HepG2 (cell line): ENCODE measurements around the gene VGF. TPM values are rescaled to one million over a fixed set of nuclear protein-coding genes. Genes with fewer than 3 reads are reported as not detected.

ENCODE experiments used
- KAT7 ChIP-seq: IDR thresholded peaks from 2 replicates; pipeline ENCODE4 v1.6.1; 2018; ENCODE audit warnings: borderline replicate concordance, missing compliant biosample characterization
- MED1 ChIP-seq: sonication (generic); formaldehyde crosslinking; IDR thresholded peaks from 2 replicates; pipeline ENCODE4 v1.4.0; 2020; ENCODE audit warnings: missing genetic modification reagents
- PAX8 ChIP-seq: sonication (generic); formaldehyde crosslinking; IDR thresholded peaks from 2 replicates; pipeline ENCODE4 v1.8.0; 2022; ENCODE audit warnings: mild to moderate bottlenecking, missing genetic modification reagents, borderline replicate concordance
- PCBP1 ChIP-seq: fragments of 200-400 bp; formaldehyde crosslinking; IDR thresholded peaks from 2 replicates; pipeline ENCODE4 v1.6.1; 2017; ENCODE audit warnings: mild to moderate bottlenecking, low read depth, low read length, borderline replicate concordance
- PHB2 ChIP-seq: fragments of 450-650 bp; IDR thresholded peaks from 2 replicates; pipeline ENCODE4 v1.6.1; 2018; ENCODE audit not compliant: partially characterized antibody
- SNRNP70 ChIP-seq: fragments of 200-400 bp; formaldehyde crosslinking; IDR thresholded peaks from 2 replicates; pipeline ENCODE4 v1.6.1; 2017; ENCODE audit warnings: mild to moderate bottlenecking, low read depth, low read length, moderate library complexity
- ZZZ3 ChIP-seq: sonication (generic); formaldehyde crosslinking; IDR thresholded peaks from 2 replicates; pipeline ENCODE4 v1.4.0; 2020; ENCODE audit warnings: missing genetic modification reagents, mild to moderate bottlenecking, borderline replicate concordance
- polyA plus RNA-seq, 8 experiments: library from polyadenylated mRNA; depleted of rRNA in 3 of 8; stranded (reverse) in 7 of 8; unstranded in 1 of 8; fragments of >200 nt; fragmentation: Illumina TruSeq in 4 of 8; extraction: Trizol in 4 of 8; gene quantifications; 2 replicates each; pipeline versions ENCODE4 v1.2.1 to v1.2.3, GENCODE V29; 2011 to 2016; ENCODE audit warnings: low read depth in 4 of 8, missing spikeins in 1 of 8, mixed read lengths in 1 of 8; ENCODE audit not compliant: insufficient read depth in 1 of 8
- total RNA-seq, 5 experiments: library from RNA; depleted of rRNA; stranded (reverse); fragments of >200 nt; fragmentation: Illumina TruSeq; extraction: Trizol; gene quantifications; 2 replicates each; pipeline ENCODE4 v1.2.3, GENCODE V29; 2016; ENCODE audit warnings: low read depth in 1 of 5
- TF ChIP-seq, protein P1 (sequence below): sonication (generic); formaldehyde crosslinking; IDR thresholded peaks from 2 replicates; pipeline ENCODE4 v1.4.0; 2020; ENCODE audit warnings: missing genetic modification reagents, borderline replicate concordance
- TF ChIP-seq, protein P2 (sequence below): sonication (generic); formaldehyde crosslinking; IDR thresholded peaks from 2 replicates; pipeline ENCODE4 v1.4.0; 2020; ENCODE audit warnings: missing genetic modification reagents, borderline replicate concordance
- TF ChIP-seq, protein P3 (sequence below): sonication (generic); formaldehyde crosslinking; IDR thresholded peaks from 2 replicates; pipeline ENCODE4 v1.5.0; 2020; ENCODE audit warnings: missing genetic modification reagents
- TF ChIP-seq, protein P4 (sequence below): IDR thresholded peaks from 2 replicates; pipeline ENCODE4 v1.6.1; 2016; ENCODE audit warnings: control low read depth
- TF ChIP-seq, protein P5 (sequence below): sonication (generic); formaldehyde crosslinking; IDR thresholded peaks from 2 replicates; pipeline ENCODE4 v1.5.0; 2020; ENCODE audit warnings: mild to moderate bottlenecking, missing genetic modification reagents
- TF ChIP-seq, protein P6 (sequence below), 2 experiments: sonication (generic) in 1 of 2; formaldehyde crosslinking in 1 of 2; IDR thresholded peaks; 2 replicates each; pipeline versions ENCODE4 v1.5.1 to v1.6.1; 2011 to 2020; ENCODE audit warnings: borderline replicate concordance in 1 of 2, low read depth in 1 of 2, low read length in 1 of 2, mild to moderate bottlenecking in 1 of 2, missing genetic modification reagents in 1 of 2, moderate library complexity in 1 of 2
- TF ChIP-seq, protein P7 (sequence below): sonication (generic); formaldehyde crosslinking; IDR thresholded peaks from 2 replicates; pipeline ENCODE4 v1.5.0; 2020; ENCODE audit warnings: missing genetic modification reagents, mild to moderate bottlenecking, borderline replicate concordance

The VGF gene
- total and polyA plus RNA-seq, 2 of the 13 experiments (the other 11 are each of a cell fraction or from before 2014, with no cell fraction given) = 0.12 to 0.46 TPM

DNA sequence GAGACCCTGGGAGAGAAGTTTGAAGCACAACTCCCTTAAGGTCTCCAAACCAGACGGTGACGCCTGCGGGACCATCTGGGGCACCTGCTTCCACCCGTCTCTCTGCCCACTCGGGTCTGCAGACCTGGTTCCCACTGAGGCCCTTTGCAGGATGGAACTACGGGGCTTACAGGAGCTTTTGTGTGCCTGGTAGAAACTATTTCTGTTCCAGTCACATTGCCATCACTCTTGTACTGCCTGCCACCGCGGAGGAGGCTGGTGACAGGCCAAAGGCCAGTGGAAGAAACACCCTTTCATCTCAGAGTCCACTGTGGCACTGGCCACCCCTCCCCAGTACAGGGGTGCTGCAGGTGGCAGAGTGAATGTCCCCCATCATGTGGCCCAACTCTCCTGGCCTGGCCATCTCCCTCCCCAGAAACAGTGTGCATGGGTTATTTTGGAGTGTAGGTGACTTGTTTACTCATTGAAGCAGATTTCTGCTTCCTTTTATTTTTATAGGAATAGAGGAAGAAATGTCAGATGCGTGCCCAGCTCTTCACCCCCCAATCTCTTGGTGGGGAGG, 27.6 kb downstream of the VGF start (continued):
- TF ChIP-seq, protein P1, sequence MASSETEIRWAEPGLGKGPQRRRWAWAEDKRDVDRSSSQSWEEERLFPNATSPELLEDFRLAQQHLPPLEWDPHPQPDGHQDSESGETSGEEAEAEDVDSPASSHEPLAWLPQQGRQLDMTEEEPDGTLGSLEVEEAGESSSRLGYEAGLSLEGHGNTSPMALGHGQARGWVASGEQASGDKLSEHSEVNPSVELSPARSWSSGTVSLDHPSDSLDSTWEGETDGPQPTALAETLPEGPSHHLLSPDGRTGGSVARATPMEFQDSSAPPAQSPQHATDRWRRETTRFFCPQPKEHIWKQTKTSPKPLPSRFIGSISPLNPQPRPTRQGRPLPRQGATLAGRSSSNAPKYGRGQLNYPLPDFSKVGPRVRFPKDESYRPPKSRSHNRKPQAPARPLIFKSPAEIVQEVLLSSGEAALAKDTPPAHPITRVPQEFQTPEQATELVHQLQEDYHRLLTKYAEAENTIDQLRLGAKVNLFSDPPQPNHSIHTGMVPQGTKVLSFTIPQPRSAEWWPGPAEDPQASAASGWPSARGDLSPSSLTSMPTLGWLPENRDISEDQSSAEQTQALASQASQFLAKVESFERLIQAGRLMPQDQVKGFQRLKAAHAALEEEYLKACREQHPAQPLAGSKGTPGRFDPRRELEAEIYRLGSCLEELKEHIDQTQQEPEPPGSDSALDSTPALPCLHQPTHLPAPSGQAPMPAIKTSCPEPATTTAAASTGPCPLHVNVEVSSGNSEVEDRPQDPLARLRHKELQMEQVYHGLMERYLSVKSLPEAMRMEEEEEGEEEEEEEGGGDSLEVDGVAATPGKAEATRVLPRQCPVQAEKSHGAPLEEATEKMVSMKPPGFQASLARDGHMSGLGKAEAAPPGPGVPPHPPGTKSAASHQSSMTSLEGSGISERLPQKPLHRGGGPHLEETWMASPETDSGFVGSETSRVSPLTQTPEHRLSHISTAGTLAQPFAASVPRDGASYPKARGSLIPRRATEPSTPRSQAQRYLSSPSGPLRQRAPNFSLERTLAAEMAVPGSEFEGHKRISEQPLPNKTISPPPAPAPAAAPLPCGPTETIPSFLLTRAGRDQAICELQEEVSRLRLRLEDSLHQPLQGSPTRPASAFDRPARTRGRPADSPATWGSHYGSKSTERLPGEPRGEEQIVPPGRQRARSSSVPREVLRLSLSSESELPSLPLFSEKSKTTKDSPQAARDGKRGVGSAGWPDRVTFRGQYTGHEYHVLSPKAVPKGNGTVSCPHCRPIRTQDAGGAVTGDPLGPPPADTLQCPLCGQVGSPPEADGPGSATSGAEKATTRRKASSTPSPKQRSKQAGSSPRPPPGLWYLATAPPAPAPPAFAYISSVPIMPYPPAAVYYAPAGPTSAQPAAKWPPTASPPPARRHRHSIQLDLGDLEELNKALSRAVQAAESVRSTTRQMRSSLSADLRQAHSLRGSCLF (CRISPR knock-in tag) = no peak
- TF ChIP-seq MED1 (CRISPR knock-in tag) = no peak; the same call in 1 of the 2 replicates
- TF ChIP-seq PCBP1 = no peak
- TF ChIP-seq PHB2 = no peak
- TF ChIP-seq, protein P2, sequence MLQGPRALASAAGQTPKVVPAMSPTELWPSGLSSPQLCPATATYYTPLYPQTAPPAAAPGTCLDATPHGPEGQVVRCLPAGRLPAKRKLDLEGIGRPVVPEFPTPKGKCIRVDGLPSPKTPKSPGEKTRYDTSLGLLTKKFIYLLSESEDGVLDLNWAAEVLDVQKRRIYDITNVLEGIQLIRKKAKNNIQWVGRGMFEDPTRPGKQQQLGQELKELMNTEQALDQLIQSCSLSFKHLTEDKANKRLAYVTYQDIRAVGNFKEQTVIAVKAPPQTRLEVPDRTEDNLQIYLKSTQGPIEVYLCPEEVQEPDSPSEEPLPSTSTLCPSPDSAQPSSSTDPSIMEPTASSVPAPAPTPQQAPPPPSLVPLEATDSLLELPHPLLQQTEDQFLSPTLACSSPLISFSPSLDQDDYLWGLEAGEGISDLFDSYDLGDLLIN (CRISPR knock-in tag) = no peak
- no peak for TF ChIP-seq SNRNP70
- TF ChIP-seq, protein P3, sequence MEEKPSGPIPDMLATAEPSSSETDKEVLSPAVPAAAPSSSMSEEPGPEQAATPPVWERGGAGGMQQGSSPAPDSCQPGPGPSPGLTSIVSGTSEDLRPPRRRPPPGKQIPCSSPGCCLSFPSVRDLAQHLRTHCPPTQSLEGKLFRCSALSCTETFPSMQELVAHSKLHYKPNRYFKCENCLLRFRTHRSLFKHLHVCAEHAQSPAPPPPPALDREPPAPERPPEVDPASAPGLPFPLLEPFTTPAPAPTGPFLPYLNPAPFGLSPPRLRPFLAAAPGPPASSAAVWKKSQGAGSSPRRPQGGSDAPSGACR = no peak
- TF ChIP-seq, protein P4, sequence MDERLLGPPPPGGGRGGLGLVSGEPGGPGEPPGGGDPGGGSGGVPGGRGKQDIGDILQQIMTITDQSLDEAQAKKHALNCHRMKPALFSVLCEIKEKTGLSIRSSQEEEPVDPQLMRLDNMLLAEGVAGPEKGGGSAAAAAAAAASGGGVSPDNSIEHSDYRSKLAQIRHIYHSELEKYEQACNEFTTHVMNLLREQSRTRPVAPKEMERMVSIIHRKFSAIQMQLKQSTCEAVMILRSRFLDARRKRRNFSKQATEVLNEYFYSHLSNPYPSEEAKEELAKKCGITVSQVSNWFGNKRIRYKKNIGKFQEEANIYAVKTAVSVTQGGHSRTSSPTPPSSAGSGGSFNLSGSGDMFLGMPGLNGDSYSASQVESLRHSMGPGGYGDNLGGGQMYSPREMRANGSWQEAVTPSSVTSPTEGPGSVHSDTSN (CRISPR knock-in tag) = no peak
- TF ChIP-seq KAT7 (CRISPR knock-in tag) = no peak
- 0 out of 2 replicates have a peak, but pooled peaks have one; percentile 31 for TF ChIP-seq ZZZ3 (CRISPR knock-in tag)
- TF ChIP-seq PAX8 = no peak
- TF ChIP-seq, protein P5, sequence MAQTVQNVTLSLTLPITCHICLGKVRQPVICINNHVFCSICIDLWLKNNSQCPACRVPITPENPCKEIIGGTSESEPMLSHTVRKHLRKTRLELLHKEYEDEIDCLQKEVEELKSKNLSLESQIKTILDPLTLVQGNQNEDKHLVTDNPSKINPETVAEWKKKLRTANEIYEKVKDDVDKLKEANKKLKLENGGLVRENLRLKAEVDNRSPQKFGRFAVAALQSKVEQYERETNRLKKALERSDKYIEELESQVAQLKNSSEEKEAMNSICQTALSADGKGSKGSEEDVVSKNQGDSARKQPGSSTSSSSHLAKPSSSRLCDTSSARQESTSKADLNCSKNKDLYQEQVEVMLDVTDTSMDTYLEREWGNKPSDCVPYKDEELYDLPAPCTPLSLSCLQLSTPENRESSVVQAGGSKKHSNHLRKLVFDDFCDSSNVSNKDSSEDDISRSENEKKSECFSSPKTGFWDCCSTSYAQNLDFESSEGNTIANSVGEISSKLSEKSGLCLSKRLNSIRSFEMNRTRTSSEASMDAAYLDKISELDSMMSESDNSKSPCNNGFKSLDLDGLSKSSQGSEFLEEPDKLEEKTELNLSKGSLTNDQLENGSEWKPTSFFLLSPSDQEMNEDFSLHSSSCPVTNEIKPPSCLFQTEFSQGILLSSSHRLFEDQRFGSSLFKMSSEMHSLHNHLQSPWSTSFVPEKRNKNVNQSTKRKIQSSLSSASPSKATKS (CRISPR knock-in tag) = no peak
- TF ChIP-seq, protein P6, sequence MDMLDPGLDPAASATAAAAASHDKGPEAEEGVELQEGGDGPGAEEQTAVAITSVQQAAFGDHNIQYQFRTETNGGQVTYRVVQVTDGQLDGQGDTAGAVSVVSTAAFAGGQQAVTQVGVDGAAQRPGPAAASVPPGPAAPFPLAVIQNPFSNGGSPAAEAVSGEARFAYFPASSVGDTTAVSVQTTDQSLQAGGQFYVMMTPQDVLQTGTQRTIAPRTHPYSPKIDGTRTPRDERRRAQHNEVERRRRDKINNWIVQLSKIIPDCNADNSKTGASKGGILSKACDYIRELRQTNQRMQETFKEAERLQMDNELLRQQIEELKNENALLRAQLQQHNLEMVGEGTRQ (IDR thresholded peaks at IDR 0.05; ENCODE audit: low read depth, low read length) = no peak
- TF ChIP-seq, protein P6 (CRISPR knock-in tag; IDR thresholded peaks at IDR 0.05; ENCODE audit: borderline replicate concordance) = no peak
- TF ChIP-seq, protein P7, sequence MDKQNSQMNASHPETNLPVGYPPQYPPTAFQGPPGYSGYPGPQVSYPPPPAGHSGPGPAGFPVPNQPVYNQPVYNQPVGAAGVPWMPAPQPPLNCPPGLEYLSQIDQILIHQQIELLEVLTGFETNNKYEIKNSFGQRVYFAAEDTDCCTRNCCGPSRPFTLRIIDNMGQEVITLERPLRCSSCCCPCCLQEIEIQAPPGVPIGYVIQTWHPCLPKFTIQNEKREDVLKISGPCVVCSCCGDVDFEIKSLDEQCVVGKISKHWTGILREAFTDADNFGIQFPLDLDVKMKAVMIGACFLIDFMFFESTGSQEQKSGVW (CRISPR knock-in tag) = peak; percentile 86; the same call in 1 of the 2 replicates
